Measurements from ENCODE around the gene ZFHX3.

- no peak for TF ChIP-seq SPI1 (IDR thresholded peaks at IDR 0.05; ENCODE audit: borderline replicate concordance, insufficient read depth, low read depth, low read length)
- TF ChIP-seq CBX5 (IDR thresholded peaks at IDR 0.05; ENCODE audit: low read depth): no peak
Observed at GRCh38 chr16:72837846-72838585, 209.9 kb downstream of the ZFHX3 start.
